ENCODE data around the gene TOGARAM1.

TOGARAM1 gene

DNA sequence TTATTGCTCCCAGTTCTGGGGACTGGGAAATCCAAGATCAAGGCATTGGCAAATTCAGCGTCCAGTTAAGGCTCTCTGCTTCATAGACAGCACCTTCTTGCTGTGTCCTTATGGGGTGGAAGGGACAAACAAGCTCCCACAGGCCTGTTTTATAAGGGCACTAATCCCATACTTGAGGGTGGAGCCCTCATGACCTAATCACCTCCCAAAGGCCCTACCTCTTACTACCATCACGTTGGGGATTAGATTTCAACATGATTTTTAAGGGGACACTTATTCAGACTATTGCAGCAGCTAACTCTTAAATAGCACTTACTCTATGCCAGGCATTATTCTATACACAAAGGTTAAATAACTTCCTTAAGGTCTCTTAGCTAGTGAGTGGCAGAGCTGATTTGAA, 17.3 kb downstream of the TOGARAM1 start:
- POLR2A ChIA-PET: interaction anchor here (1.1 to 1.3 kb wide), 2 partner anchors 17 to 19 kb away, joined by 3 to 5 read pairs; partner anchors contain the start of genes KLHL28 and TOGARAM1
- DNase-seq (ENCODE audit: extremely low spot score): no peak
- CTCF ChIA-PET: no interaction called here

GRCh38 chr14:44979740-44980356, 17.9 kb downstream of the TOGARAM1 start:
- ChIA-PET CTCF (no interaction called here), POLR2A (interaction anchor here (1.1 to 1.3 kb wide), 2 partner anchors 17 to 19 kb away, joined by 3 to 5 read pairs; partner anchors contain the start of genes KLHL28 and TOGARAM1)
- TF ChIP-seq TARDBP (IDR thresholded peaks at IDR 0.05) (no peak), FOXA1 (IDR thresholded peaks at IDR 0.05) (no peak), FOXM1 (IDR thresholded peaks at IDR 0.05; ENCODE audit: borderline replicate concordance) (no peak), LEF1 (IDR thresholded peaks at IDR 0.05; ENCODE audit: borderline replicate concordance) (no peak), HDGF (IDR thresholded peaks at IDR 0.05; ENCODE audit: borderline replicate concordance) (no peak), BHLHE40 (IDR thresholded peaks at IDR 0.05; ENCODE audit: borderline replicate concordance) (no peak), ARNT (IDR thresholded peaks at IDR 0.05) (no peak)
- TF ChIP-seq, protein P1, sequence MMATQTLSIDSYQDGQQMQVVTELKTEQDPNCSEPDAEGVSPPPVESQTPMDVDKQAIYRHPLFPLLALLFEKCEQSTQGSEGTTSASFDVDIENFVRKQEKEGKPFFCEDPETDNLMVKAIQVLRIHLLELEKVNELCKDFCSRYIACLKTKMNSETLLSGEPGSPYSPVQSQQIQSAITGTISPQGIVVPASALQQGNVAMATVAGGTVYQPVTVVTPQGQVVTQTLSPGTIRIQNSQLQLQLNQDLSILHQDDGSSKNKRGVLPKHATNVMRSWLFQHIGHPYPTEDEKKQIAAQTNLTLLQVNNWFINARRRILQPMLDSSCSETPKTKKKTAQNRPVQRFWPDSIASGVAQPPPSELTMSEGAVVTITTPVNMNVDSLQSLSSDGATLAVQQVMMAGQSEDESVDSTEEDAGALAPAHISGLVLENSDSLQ (IDR thresholded peaks at IDR 0.05): no peak
- DNase-seq (ENCODE audit: extremely low spot score): no peak

More for the DNA sequence above, 17.3 kb downstream of the TOGARAM1 start:
- TF ChIP-seq LEF1 (IDR thresholded peaks at IDR 0.05; ENCODE audit: borderline replicate concordance) (no peak), SUZ12 (IDR thresholded peaks at IDR 0.05) (no peak), ZNF384 (IDR thresholded peaks at IDR 0.05) (no peak), NFRKB (IDR thresholded peaks at IDR 0.05) (no peak), FOXM1 (IDR thresholded peaks at IDR 0.05; ENCODE audit: borderline replicate concordance) (no peak), SP1 (IDR thresholded peaks at IDR 0.05) (no peak), FOXK2 (IDR thresholded peaks at IDR 0.05) (no peak), TARDBP (IDR thresholded peaks at IDR 0.05) (no peak)

DNA sequence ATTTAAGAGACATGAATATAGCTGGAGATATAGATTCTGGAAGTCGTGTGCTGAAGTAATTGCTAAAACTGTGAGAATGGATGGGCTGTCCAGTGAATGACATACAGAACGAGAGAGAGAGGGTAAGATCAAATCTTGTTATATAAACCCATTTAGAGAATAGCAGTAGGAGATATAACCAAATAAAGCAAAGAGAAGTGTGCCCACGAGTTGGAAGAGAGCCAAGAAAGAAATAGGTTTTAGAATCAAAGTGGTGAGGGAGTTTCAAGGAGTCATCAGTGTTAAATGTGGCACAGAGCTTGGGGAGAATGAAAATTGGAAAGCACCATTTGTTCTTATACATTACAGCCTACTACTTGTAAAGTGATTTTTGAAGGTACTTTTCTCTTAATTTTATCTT, 19.2 kb downstream of the TOGARAM1 start:
- ChIA-PET POLR2A (interaction anchor here (2.1 kb wide), 1 partner anchor 19 kb away, joined by 11 read pairs; the partner anchor contains the start of genes KLHL28 and TOGARAM1), CTCF (no interaction called here)
- DNase-seq (ENCODE audit: extremely low spot score): no peak
- TF ChIP-seq FOXM1 (IDR thresholded peaks at IDR 0.05; ENCODE audit: borderline replicate concordance): no peak
- TF ChIP-seq ZNF384 (IDR thresholded peaks at IDR 0.05): no peak
- TF ChIP-seq HDGF (IDR thresholded peaks at IDR 0.05; ENCODE audit: borderline replicate concordance): no peak
- no peak for TF ChIP-seq SP1 (IDR thresholded peaks at IDR 0.05)
- TF ChIP-seq ARNT (IDR thresholded peaks at IDR 0.05): no peak
- no peak for TF ChIP-seq BHLHE40 (IDR thresholded peaks at IDR 0.05; ENCODE audit: borderline replicate concordance)
- TF ChIP-seq FOXK2 (IDR thresholded peaks at IDR 0.05): no peak
- TF ChIP-seq L3MBTL2 (conservative IDR thresholded peaks at IDR 0.05): no peak
- TF ChIP-seq LEF1 (IDR thresholded peaks at IDR 0.05; ENCODE audit: borderline replicate concordance): no peak
- TF ChIP-seq FOXA1 (IDR thresholded peaks at IDR 0.05): no peak
- TF ChIP-seq ELF4 (IDR thresholded peaks at IDR 0.05): no peak
- no peak for TF ChIP-seq NFRKB (IDR thresholded peaks at IDR 0.05)

- no peak for DNase-seq (ENCODE audit: extremely low spot score)
- CTCF ChIA-PET: no interaction called here
- no peak for TF ChIP-seq FOXM1 (IDR thresholded peaks at IDR 0.05; ENCODE audit: borderline replicate concordance)
- TF ChIP-seq CTBP1 (IDR thresholded peaks at IDR 0.05; ENCODE audit: borderline replicate concordance): no peak
- POLR2A ChIA-PET: interaction anchor here (2.1 kb wide), 1 partner anchor 20 kb away, joined by 11 read pairs; the partner anchor contains the start of genes KLHL28 and TOGARAM1
Measured at GRCh38 chr14:44982594-44982993, 20.6 kb downstream of the TOGARAM1 start.

DNA sequence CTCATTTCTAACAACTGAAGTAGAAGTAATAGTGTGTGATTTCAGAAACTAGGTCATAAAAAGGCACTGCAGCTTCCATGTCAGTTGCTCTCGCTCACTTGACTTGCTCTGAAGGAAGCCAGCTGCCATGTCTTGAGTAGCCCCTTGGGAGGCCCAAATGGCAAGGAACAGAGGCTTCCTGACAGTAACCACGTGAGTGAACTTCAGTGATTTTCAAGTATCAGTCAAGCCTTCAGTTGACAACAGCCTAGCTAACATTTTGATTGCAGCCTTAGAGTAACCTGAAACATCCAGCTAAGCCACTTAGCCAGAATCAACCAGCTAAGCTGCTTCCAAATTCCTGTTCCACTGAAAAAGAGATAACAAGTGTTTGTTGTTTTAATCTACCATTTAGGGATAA, 26.7 kb downstream of the TOGARAM1 start:
- TF ChIP-seq ZNF384 (IDR thresholded peaks at IDR 0.05) (no peak), SP1 (IDR thresholded peaks at IDR 0.05) (no peak), FOXM1 (IDR thresholded peaks at IDR 0.05; ENCODE audit: borderline replicate concordance) (no peak), L3MBTL2 (conservative IDR thresholded peaks at IDR 0.05) (no peak), SUZ12 (IDR thresholded peaks at IDR 0.05) (no peak), FOXK2 (IDR thresholded peaks at IDR 0.05) (no peak), LEF1 (IDR thresholded peaks at IDR 0.05; ENCODE audit: borderline replicate concordance) (no peak), TARDBP (IDR thresholded peaks at IDR 0.05) (no peak), FOXA1 (IDR thresholded peaks at IDR 0.05) (no peak), HDGF (IDR thresholded peaks at IDR 0.05; ENCODE audit: borderline replicate concordance) (no peak), BHLHE40 (IDR thresholded peaks at IDR 0.05; ENCODE audit: borderline replicate concordance) (no peak)
- CTCF ChIA-PET: no interaction called here

GRCh38 chr14:44989497-44990440, 27.8 kb downstream of the TOGARAM1 start:
- ChIA-PET CTCF (no interaction called here), POLR2A (no interaction called here)
- TF ChIP-seq, protein P1 (IDR thresholded peaks at IDR 0.05): no peak
- TF ChIP-seq ZNF384 (IDR thresholded peaks at IDR 0.05) (no peak), FOXA1 (IDR thresholded peaks at IDR 0.05) (no peak), L3MBTL2 (conservative IDR thresholded peaks at IDR 0.05) (no peak), ELF4 (IDR thresholded peaks at IDR 0.05) (no peak), TARDBP (IDR thresholded peaks at IDR 0.05) (no peak), BHLHE40 (IDR thresholded peaks at IDR 0.05; ENCODE audit: borderline replicate concordance) (no peak), FOXM1 (IDR thresholded peaks at IDR 0.05; ENCODE audit: borderline replicate concordance) (no peak), SUZ12 (IDR thresholded peaks at IDR 0.05) (no peak)
- no peak for DNase-seq (ENCODE audit: extremely low spot score)

More for the DNA sequence above, 26.7 kb downstream of the TOGARAM1 start:
- POLR2A ChIA-PET: no interaction called here
- no peak for DNase-seq (ENCODE audit: extremely low spot score)
